Measurements from ENCODE around the gene FAM236D.
"Not testable (repeated sequence)": the region's sequence is repeated elsewhere in the genome, so short reads cannot be mapped to it uniquely, and the experiment has no call there.

The FAM236D gene

DNA sequence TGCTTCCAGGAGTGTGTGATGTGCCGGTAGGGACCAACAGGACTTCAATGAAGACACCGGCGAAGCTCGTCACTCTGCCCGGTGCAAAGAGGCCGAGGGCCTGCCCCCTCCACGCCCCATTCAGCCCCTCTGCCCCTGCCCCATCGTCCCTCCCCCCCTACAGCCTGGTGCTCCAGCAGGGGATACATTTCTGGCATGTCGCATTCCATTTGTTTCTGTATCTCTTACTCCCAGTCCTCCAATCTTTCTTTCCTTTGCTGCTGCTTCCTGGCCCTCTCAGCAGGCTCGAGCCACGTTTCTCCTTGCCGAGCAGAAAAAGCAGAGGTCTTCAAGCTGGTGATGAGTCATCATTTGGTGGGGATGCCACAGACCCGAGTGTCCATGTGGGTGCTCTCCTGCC lies at the start of gene FAM236D:
TSS of gene FAM236D (minus strand) at position 101 of the 400 bp plus-strand sequence. CDS start at position 1, 100 bp downstream.
- not testable (repeated sequence) for ATAC-seq, DNase-seq

DNA sequence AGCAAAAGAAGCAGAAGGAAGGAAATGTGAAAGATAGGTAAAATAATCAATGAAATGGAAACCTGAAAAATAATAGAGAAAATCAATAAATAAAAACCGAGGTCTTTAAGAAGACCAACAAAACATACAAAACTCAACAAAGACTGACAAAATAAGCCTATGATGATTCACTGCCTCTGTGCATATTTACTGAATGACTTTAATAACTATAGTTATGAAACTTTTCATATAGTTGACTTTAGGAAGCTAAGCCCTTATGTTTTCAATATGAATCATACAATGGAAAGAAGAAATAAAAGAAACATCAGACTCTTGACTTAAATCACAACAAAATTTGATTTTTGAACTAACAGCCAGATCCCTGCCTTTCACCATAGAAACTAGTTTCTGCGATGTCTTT lies 29.5 kb upstream of the FAM236D start:
- not testable (repeated sequence) for DNase-seq, ATAC-seq

DNA sequence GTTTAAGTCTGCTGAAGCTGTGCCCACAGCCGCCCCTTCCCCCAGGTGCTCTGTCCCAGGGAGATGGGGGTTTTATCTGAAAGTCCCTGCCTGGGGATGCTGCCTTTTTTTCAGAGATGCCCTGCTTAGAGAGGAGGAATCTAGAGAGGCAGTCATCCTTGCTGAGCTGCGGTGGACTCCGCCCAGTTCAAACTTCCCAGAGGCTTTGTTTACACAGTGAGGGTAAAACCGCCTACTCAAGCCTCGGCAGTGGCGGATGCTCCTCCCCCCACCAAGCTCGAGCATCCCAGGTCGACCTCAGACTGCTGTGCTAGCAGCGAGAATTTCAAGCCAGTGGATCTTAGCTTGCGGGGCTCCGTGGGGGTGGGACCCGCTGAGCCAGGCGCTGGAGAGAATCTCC lies 22.7 kb upstream of the FAM236D start:
- DNase-seq, ATAC-seq: not testable (repeated sequence)

DNA sequence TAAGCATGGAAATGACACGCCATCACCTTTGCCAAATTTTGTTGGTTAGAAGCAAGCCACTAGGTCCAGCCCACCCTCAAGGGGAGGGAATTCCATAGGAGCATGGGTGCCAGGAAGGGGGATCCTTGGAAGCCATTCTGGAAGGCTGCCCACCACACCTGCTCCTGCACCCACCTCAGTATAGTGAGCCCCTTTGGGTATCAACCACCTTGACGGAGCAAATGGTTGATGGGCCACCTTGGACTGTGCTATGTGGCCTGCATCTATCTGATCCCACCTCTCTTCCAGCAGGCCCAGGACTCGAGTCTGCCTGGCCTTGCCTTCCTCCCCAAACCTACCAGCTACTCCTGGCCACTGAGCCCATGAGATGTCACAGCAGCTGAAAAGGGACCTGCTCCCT lies 17.6 kb downstream of the FAM236D start:
- DNase-seq, ATAC-seq: not testable (repeated sequence)

DNA sequence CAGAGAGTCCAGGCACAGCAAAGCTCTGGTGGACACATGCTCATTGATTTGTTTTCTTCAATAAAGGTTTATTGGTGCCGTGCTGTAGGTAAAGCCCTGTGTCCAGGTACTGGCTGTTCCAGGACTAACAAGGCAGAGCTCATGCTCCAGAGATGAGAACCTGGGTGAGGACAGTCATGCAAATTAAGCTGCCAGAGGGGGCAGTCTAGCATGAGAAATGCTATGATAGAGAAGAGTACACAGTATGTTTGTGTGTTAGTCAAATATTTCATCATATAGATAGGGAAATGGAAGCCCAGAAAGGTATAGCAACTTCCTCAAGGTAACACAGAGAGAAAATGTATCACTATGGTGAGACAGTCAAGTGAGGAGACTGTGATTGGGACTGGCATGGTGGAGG lies 19.9 kb downstream of the FAM236D start:
- ATAC-seq, DNase-seq: not testable (repeated sequence)

DNA sequence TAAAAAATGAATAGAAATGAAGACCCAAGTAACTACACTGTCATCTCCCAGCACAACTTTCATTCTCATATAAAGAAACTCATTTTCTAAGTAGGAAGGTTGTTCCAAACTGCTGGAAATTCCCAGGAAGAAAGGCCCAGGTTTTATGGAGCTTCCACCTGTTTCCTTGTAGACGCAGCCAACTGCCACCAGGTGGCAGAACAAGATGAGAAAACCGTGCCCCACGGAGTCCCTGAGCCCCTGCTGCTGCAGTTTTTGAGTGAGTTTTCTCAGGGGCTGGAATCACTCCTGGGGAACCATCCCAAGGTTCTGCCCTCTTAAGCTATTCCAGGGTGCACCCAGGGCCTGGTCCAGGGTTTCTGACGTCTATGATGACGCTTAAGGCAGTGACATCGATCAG lies 24.0 kb downstream of the FAM236D start:
- not testable (repeated sequence) for ATAC-seq, DNase-seq

DNA sequence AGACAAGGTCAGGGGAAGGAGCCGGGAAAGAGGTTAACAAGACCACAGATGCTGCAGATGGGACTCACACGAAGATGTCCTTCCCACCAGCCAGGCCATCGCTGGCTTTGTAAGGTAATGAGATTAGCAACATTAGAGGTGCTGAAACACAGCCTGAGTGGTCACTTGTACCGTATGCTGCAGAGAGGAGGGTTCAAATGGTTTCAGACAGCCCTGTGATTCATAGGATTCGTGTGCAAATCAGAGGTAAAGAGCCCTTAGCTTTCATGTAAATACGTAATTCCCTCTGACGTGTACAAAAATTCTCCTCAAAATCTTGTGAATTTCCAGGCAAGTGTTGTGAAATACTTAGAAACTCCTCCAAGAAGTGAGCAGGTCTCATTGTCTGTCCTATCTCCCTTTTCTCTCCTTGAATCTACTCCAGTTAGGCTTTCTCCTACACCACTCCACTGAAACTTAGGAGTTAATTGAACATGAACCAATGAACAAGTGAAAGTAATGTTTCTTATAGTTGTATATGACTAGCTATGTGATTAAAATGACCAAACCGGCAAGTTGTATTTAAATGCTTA lies 24.6 kb downstream of the FAM236D start:
- ATAC-seq, DNase-seq: not testable (repeated sequence)

DNA sequence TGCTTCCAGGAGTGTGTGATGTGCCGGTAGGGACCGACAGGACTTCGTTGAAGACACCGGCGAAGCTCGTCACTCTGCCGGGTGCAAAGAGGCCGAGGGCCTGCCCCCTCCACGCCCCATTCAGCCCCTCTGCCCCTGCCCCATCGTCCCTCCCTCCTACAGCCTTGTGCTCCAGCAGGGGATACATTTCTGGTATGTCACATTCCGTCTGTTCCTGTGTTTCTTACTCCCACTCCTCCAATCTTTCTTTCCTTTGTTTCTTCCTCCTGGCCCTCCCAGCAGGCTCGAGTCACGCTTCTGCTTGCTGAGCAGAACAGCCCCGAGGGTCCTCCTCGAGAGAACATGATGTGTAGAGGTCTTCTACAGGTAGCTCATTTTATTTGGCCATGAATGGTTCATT lies 25.4 kb downstream of the FAM236D start, which contains the start of gene FAM236B:
TSS of gene FAM236B (minus strand) at position 101 of the 400 bp plus-strand sequence. CDS start at position 1, 100 bp downstream.
- not testable (repeated sequence) for DNase-seq, ATAC-seq

DNA sequence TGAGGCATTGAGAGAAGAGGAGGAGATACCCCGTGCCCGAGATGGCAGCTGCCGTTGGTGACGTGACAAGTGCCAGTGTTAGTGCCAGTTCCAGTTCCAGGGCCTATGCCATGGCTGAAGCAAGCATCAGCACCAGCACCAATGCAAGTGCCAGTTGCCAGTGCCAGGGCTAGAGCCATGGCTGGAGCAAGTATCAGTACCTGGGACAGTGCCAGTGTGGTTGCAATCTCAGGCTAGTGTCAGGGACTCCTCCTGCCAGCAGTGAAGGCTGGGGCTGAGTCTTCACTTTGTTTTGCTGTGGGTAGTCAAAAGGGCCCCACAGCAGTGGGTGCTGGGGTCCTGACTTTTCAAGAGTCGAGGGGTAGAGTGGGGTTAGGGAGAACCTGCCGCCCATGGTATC lies 29.9 kb downstream of the FAM236D start:
- DNase-seq, ATAC-seq: not testable (repeated sequence)

DNA sequence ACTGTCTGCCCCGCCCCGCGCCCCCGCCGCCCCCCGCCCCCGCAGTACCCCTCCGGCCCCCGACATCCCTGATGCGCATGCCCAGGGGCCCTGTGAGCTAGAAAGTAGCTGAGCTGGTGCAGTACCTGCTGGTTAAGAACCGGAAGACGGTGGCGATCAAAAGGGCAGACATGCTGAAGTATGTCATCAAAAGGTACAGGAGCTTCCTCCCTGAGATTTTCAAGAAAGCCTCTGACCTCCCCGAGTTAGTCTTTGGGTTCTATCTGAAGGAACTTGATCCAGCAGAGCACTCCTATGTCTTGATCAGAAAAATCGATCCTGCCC lies 30.6 kb downstream of the FAM236D start:
- DNase-seq = not testable (repeated sequence)
- peak; percentile 71 for ATAC-seq

DNA sequence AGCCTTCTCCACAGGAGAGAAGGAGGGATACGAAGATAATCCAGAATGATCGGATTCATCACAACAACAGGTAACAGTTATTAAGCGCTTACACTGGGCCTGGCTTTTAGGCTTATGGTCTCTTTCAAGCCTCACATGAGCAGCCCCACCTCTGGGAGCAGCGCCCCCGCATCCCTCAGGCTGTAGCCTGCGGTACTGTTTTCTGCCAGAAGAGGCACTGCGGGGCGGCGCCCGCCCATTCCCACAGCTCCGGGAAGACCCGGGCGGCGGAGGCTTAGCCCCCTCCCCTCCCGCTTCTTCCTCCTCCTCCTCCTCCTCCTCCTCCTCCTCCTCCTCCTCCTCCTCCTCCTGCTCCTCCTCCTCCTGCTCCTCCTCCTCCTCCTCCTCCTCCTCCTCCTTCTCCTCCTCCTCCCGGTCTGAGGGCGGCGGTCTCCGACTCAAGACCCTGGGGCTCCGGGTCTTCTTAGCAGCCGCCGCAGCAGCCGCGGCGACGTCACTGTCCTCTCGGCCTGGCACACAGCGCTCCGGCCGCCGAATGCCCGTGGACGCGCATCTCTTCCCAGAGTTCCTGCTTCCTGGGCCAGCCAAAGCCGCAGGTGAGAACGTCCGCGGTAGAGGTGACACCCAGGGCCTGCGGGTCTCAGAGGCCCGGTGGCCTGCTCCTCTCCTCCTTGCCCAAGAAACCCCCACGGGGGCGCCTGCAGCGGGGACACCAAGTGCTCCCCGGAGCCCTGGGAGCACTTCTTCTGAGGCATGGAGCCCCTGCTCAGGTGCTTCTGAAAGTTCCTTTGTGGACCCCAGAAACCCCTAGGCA lies 31.1 kb downstream of the FAM236D start, which contains the start of gene DMRTC1B:
TSS of gene DMRTC1B (plus strand) at position 238 of the 814 bp plus-strand sequence. CDS start 68,246 bp downstream, outside the sequence.
- not testable (repeated sequence) for DNase-seq
- ATAC-seq = peak; percentile 85

DNA sequence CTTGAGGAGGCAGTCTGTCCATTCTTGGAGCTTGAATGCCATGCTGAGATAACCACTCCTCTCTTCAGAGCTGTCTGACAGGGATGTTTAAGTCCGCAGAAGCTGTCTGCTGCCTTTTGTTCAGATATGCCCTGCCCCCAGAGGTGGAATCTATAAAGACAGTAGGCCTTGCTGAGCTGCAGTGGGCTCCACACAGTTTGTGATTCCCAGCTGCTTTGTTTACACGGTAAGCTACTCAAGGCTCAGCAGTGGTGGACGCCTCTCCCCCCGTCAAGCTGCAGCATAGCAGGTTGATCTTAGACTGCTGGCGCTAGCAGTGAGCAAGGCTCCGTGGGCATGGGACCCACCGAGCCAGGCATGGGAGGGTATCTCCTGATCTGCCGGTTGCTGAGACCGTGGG lies 47.6 kb downstream of the FAM236D start:
- DNase-seq, ATAC-seq: not testable (repeated sequence)

Measured in stimulated activated naive CD8-positive, alpha-beta T cell treated with anti-CD3 and anti-CD28 coated beads, Interleukin-15, Interleukin-2, amounts not matched to agents 100 U/mL and 50 U/mL, for 24 hours (primary cell).